ENCODE data around the gene P4HB. TPM values are rescaled to one million over a fixed set of nuclear protein-coding genes. Genes with fewer than 3 reads are reported as not detected.

Gene P4HB
- total RNA-seq, 2 experiments from 2014 or later, result 388 to 577 TPM

- peak overlapping the region; percentile 77 for H3K4me3 ChIP-seq (ENCODE audit: low read depth, low read length, poor library complexity, severe bottlenecking)
- H3K9me2 ChIP-seq (ENCODE audit: insufficient read depth, low read length), result no peaks in the 10 kb centered on the region
- DNase-seq (ENCODE audit: low spot score), result peak; percentile 71
- peak overlapping the region; percentile 92 for H3K4me2 ChIP-seq (ENCODE audit: low read length)
- TF ChIP-seq EZH2phosphoT487 (IDR thresholded peaks at IDR 0.05; ENCODE audit: borderline replicate concordance, low read depth, low read length) (no peak), CTCF (conservative IDR thresholded peaks at IDR 0.05; ENCODE audit: low read length) (no peak)
- BruUV-seq (replicated peaks), result no TSS peak
- no peaks in the 10 kb centered on the region for H3K9me3 ChIP-seq (ENCODE audit: low read length)
- peaks cover 70% of the 10 kb centered on the region for H3K79me2 ChIP-seq (ENCODE audit: insufficient read depth, low read depth, low read length)
- POLR2A ChIA-PET, result interaction anchor here (0.8 to 1.8 kb wide), 2 partner anchors 17 to 18 kb away, joined by 3 to 4 read pairs; no protein-coding TSS in a partner anchor
- CTCF ChIA-PET (ENCODE audit: unreplicated experiment), result no interaction called here
- H3K27ac ChIP-seq (ENCODE audit: low read depth, low read length, poor library complexity, severe bottlenecking), result peak overlapping the region; percentile 59
- intact Hi-C loops (cut with micrococcal nuclease; ENCODE audit: unreplicated experiment), result loop anchor here (1.0 to 5.0 kb wide), 6 partner anchors 16 to 132 kb away; partner anchors contain the start of genes ARHGDIA, CENPX, MCRIP1 and PCYT2
- peaks cover 65% of the 10 kb centered on the region for H3K36me3 ChIP-seq (ENCODE audit: insufficient read depth, low read length)
- H2AFZ ChIP-seq (ENCODE audit: low read length), result no peak overlapping the region
- H3K4me1 ChIP-seq (ENCODE audit: insufficient read depth, low read length, poor library complexity, severe bottlenecking), result peaks cover 35% of the 10 kb centered on the region
- H4K20me1 ChIP-seq (ENCODE audit: insufficient read depth, low read length), result peaks cover 22% of the 10 kb centered on the region
Observed at GRCh38 chr17:81890447-81891302, 30.3 kb upstream of the P4HB start.

GRCh38 chr17:81889602-81890001 lies 29.3 kb upstream of the P4HB start:
- peaks cover 33% of the 10 kb centered on the region for H3K4me1 ChIP-seq (ENCODE audit: insufficient read depth, low read length, poor library complexity, severe bottlenecking)
- no peak for TF ChIP-seq CTCF (conservative IDR thresholded peaks at IDR 0.05; ENCODE audit: low read length)
- TF ChIP-seq EZH2phosphoT487 (IDR thresholded peaks at IDR 0.05; ENCODE audit: borderline replicate concordance, low read depth, low read length), result no peak
- no peaks in the 10 kb centered on the region for H3K9me3 ChIP-seq (ENCODE audit: low read length)
- H3K9me2 ChIP-seq (ENCODE audit: insufficient read depth, low read length), result no peaks in the 10 kb centered on the region
- intact Hi-C loops (cut with micrococcal nuclease; ENCODE audit: unreplicated experiment), result loop anchor here (2.0 to 5.0 kb wide), 3 partner anchors 19 to 78 kb away; partner anchors contain the start of genes ARHGDIA and MCRIP1
- H3K36me3 ChIP-seq (ENCODE audit: insufficient read depth, low read length), result peaks cover 68% of the 10 kb centered on the region
- peak overlapping the region; percentile 92 for H3K4me2 ChIP-seq (ENCODE audit: low read length)
- no peak for DNase-seq (ENCODE audit: low spot score)
- ChIA-PET POLR2A (no interaction called here), CTCF (ENCODE audit: unreplicated experiment) (no interaction called here)
- peak overlapping the region; percentile 59 for H3K27ac ChIP-seq (ENCODE audit: low read depth, low read length, poor library complexity, severe bottlenecking)
- peaks cover 68% of the 10 kb centered on the region for H3K79me2 ChIP-seq (ENCODE audit: insufficient read depth, low read depth, low read length)
- H2AFZ ChIP-seq (ENCODE audit: low read length), result no peak overlapping the region
- H4K20me1 ChIP-seq (ENCODE audit: insufficient read depth, low read length), result peaks cover 22% of the 10 kb centered on the region
- H3K4me3 ChIP-seq (ENCODE audit: low read depth, low read length, poor library complexity, severe bottlenecking), result peak overlapping the region; percentile 77
- BruUV-seq (replicated peaks), result no TSS peak

Measured in OCI-LY7 (cell line).